Right hindlimb (tissue), 1 donor: ENCODE data around the gene ZFHX3.

Experiments
- DNase-seq: peaks from one replicate; pipeline ENCODE4 v3.0.0-alpha.2; 2018

The ZFHX3 gene

DNA sequence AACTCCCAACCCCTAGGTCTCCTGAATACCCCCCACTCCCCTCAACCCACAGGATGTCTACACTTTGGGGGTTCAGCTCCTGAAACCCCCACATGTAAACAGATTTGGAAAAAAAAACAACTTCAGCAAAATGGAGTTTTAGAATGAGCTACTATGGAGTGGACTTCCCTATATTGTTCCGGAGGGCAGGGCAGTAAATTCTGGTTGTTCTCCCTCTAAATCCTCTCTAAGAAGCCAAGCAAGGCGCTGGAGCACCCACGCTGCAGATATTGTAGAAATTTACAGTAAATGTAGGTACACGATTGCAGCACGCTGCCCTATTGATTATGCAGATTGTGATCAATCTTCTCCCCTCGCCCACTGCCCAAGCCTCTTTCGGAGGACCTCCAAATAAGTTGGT, 8.5 kb upstream of the ZFHX3 start:
- DNase-seq, result peak; percentile 20

DNA sequence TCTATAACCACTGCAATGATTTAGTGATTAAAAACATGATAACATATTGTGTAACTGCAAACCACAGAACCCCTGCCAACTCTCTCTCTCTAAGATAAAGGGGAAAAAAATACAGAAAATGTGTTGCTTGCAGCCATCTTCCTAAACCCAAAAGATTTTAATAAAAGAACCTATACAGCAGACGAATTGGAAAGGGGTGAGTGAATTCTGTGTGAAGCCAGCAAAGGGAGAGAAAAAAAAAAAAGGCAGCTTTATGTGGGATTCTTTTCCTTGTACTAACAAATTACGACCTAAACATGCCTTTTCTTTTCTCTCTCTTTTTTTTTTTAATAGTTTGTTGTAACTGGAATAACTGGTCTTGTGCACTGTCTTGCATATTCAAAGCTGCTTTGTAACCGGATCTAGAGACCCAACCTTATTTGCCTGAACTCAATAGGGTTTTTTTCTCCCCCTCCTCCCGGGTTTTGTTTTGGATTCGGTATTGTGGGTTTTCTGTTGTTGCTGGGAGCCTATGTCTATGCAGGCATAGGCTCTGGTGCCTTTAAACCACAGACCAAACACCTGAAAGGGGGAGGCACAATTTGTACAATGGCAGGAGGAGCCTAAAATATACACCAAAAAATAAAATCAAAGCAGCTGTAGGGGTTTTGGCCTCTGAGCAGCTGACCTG, 7.0 kb upstream of the ZFHX3 start:
- DNase-seq, result peak; percentile 37

DNA sequence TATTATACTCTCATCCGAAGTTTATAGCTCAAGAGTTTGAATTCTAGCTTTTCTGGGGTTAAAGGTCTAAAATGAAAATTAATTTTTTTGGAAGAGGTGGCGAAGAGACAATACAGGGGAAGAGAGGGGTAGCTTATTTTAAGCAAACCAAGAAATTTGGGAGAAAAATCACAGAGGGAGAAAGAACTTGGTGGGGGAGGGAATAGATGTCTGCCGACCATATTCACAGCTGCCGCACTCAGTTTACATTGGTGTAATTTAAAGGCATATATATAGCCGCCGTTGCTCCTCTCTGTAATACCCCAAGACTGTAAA, 6.5 kb upstream of the ZFHX3 start:
- DNase-seq, result peak; percentile 12

DNA sequence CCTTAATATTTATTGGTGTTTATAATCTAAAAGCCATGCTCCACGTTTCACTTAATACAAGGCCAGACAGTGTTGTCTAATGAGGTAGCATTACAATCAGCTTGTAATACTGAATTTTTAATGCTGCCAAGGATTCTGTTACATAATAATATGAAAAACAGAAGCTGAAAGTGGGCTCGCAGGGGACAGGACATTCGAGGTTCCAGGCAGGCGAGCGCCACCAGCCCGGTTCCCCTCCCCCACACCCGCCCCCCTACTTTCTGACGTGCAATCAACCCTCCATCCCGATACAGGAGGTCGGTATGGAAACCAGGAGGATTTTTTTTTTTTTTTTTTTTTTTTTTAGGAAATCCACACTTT, 6.2 kb upstream of the ZFHX3 start:
- DNase-seq, result peak; percentile 54

DNA sequence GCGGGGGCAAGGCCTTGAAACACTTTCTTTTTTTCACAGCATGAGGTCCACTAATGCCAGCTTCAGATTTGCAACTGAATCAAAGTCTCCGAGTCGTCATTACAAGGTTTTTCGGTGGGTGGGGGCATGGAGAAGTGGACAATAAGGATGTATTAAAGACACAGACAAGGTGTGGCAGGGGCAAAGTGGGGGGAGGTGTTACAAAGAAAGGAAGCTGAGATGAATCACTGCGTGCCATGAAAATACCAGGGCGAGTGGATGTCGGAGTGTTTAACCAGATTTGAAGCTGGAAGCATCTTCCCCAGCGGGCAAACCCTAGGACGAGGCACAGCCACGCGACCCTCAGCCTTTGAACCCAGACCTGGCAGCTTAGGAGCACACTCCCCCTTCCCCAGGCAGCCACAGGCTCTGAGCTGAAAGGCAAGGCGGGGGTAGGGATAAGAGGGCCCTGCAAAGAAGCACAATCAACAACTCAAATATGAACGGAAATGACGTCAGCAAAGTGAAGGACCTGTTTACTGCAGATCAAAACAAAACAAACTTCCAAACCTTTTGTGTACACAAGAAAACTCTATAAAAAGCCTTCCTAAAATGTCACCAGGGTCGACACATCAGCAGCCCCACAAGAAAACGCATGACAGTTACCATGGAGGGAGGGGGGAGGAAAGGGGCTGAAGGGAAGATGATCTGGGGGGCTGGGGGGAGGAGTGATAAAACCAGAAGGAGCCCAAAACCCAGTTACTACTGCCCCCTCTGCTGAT, 5.6 kb upstream of the ZFHX3 start:
- DNase-seq, result peak; percentile 52

DNA sequence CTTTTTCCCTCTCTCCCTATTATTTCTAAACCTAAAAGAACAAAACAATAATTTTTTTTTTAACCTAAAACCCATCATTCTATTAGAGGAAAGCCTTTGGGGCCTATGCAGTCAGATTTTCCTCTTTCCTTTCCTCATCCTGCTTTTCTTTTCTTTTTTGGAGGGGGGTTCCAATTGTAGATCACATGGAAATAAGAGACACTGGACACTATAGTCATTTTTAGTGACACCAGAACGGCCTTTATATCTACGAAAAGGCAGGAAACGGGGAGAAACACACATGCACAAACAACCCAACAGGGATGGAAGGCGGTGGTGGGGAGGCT, 5.1 kb upstream of the ZFHX3 start:
- no peak for DNase-seq

DNA sequence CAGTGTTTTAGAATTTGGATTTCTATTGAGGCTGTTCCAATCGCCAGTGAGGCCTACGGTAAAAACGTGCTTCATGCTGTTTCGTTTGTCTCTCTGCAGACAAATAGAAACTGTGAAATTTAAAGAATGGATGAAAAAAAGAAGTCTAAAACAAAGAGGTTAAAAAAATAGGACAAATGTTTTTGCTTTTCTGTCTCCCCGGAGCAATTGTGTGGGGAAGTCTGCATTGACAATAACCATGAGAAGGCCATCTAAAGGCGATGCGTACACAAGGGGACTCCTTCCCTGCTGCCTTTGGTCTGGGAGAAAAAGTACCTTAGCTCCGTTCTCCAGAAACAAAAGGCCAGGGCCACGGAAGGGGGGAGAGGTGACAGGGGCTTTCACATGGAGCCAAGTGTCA, 4.6 kb upstream of the ZFHX3 start:
- DNase-seq, result peak; percentile 39

DNA sequence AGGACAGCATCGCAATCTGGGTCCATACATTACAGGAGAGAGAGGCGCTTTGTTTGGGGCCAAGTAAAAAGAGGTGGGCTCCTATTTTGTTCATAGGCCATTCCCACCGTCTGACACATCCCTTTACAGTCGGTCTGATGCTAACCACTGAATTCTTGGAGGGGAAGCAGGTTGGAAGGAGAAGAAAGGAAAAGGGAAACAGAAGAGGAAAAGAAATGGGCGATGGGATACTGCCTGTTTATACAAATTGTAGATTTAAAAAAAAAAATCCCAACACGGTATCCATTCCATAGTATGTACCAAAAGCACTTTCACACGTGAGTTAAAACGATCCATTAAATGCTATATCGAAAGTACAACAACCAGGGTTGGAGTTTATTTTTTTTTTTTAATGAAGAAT, 4.0 kb upstream of the ZFHX3 start:
- DNase-seq, result peak; percentile 24

DNA sequence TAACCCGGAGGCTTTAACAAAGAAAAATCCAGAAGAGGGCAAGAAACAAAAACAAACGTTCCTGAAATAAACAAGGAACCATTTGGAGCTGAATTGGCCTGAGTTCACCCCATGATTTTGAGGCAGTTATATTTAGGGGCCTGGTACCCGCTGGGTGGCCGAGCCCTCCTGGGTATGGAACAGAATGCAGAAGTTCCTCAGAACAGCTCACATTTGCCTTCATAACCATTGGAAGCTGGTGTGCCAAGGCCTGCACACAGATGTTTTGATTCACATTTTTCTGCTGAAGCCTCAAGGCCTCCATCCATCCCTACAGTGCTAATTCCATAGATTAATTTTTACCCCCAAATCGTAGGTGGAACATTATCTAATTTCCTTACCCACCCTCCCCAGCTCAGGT, 3.3 kb upstream of the ZFHX3 start:
- peak; percentile 28 for DNase-seq

DNA sequence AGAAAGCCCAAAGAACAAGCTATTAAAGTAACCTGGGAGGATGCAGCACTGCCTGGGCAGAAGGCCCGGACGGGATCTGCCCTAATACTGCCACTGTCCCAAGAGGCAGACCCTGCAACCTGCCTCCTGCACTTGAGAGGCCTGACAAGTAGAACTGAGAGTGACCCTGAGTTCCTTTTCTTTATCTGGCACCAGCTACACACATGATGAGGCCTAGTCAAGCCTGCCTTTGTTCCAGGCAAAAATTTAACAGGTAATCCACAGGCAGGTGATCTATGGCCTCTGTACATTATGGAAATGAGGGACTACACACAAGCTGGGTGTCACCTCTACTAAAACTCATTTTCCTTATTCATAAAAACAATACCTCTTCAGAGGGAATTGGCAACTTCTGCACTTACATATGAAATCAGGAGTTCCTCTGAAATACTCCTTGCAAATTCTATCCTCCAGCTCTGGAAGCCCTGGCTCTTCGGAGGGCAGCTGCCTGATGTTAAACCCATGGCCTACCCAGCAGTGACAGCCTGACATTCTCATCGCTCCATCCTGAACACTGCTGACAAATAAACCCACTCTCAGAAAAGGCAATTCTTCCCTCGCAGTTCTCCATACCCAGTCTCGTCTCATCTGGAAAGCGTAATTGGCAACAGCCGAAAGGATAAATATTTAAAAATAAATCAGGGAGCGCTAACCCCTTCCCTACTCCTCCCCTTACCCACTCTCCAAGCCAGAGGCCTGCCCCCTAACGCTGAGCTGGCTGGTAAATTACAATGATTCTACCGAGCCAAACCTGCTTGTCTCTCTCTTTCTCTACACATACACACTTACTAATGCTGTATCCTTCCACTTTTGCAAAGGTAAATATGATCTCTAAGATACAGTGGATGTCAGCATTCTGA, 2.5 kb upstream of the ZFHX3 start:
- no peak for DNase-seq

DNA sequence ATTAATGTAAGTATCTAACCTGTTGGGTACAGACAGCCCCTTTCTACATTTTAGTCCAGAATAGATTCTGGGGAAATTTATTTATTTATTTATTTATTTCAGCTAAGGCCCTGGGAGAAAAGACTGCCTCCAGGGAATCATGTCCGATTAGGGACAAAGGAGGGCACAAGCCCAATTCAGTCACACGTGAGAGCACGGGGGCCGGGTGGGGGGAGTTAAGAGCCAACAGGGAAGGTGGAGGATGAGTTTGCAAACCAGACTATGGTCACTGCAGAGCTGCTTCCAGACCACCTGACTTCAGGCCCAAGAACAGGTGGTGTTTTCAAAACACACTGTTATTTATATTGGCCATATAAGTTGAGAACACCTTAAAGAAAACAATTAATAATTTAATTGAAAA, 1.6 kb upstream of the ZFHX3 start:
- no peak for DNase-seq

DNA sequence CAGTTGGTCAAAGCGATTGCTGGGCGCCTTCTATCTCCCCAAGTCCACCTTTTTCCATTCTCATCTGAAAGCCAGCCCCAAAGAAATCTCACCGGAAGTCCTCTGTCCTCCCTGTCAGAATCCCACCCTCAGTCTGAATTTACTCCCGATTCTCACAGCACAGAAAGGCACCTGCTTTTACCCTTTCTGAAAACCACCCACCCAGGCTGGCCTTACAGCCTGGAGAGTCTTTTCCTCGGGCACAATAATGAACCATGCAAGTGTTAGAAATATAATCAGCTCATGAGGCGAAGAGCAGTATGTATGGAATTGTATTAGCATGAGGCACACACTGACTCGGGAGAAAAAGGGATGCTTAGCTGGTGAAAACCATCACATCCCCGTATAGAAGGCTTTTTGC, 1.2 kb upstream of the ZFHX3 start:
- no peak for DNase-seq

DNA sequence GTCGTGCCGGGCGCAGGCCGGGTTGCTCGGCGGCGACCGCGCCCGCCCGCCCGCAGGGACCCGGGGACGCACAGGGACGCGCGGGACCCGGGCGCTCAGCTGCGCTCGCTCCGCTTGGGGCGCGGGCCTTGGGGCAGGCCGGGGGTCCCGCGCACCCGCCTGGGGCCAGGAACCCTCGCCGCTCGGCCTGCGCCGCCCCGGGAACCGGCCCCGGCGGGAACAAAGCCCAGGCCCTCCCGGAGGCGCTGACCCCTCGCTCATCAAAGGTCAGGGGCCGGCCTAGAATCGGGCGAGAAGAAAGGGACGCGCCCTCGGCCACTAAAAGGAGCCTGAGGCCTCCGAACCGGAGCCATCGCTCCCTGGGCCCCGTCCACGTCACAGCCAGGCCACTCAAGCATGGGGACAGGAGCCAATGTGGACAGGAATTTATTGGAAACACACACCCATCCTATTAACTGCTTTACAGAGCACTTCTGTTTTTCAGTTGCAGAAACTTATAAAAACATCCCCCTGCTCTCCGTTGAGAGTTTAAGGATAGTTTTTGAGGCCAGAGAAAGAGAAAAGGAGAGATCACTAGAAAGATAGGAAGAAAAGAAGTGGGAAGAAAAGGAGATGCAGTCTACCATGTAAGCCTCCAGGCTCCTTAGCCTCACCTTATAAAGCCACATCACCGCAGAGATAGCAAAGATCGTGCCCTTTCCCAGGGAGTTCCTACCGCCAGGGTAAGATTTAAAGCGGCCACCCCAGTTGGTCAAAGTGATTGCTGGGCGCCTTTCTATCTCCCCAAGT, 558 bp upstream of the ZFHX3 start:
- peak; percentile 64 for DNase-seq

DNA sequence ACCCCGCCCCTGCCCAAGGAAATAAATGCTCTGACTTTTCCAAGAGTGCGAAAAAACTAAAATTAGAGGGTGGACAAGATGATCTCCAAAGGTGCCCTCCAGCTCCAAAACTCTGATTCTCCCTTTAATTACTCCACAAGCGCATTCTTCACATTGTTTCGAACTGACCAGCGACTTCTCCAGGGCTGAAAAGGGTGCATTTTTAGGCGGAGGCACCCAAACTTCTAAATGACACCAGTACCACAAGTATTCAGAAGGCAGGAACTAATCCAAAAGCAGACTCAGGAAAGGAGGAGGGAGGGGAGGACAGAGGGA, 750 bp downstream of the ZFHX3 start:
- DNase-seq, result no peak

DNA sequence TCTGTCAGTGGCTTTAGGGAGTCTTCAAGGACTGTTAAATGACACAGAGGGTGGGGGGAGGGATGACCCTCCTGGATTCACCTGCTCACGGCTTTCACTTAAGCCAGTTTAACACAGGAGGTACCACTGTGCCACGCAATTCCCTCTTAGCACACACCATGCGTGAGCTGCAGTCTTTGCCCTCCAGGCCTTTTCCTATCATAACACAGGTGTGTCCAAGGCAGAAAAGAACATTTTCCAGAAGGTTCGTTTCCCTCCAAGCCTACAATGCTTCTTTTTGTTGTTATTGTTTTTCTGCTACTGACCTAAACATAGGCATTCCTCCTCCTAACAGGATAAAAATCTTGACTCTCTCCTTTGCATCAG, 1.1 kb downstream of the ZFHX3 start:
- no peak for DNase-seq

DNA sequence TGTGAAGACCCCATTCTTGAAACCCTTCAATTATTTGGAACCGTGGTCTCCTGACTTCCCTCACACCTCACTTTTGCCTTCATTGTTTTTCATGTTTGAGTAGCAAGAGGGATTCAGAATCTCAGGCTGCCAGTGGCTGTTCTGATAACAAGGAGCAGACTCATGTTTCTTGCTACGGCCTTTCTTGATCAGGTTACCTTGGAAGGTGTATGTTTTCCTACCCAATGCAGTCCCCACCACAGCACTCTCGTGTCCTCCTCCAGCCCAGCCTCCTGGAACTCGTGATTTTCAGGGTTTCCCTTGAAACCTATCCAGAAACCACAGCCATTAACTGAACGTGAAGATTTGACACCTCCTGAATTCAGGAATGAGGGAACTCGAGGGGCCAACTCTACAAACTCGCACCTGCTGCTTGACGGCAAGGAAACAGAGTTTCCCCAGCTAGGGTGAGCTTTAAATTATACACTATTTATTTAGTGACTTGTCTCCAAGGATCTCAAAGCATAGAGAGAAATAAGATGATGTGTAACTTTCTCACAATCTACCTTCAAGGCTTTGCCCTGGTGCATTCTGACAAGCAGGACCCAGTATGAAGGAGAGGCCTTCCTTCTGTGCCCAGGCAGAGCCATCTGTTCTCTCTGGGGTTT, 1.6 kb downstream of the ZFHX3 start:
- no peak for DNase-seq

DNA sequence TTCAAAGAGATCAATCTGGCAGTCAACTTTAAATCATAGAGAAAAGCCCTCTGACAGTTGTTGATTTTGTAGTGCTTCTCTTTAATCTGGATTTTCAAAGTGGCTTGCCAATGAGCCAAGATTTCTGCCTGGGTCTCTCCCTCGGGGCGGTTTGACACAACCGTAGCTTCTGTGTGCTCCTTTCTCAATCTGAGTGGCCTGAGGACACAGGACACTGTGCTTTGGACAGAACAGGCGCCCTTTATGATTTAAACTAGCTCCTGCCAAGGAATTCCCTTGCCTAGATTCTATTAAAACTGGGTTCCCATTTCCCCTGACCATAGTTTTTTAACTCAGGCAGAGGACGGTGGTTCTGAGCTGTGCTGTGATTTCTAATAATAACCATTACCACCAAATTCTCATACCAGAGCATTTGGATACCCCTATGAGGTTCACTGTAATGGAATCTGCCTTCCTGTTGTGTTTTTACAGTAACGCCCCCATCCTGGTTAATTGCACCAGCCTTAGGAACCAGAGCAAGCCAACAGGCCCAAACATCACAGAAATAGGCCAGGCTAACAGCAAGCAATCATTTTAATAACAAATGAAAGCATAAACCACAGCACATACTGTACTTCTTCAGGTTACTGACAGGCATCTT, 4.0 kb downstream of the ZFHX3 start:
- DNase-seq, result no peak

DNA sequence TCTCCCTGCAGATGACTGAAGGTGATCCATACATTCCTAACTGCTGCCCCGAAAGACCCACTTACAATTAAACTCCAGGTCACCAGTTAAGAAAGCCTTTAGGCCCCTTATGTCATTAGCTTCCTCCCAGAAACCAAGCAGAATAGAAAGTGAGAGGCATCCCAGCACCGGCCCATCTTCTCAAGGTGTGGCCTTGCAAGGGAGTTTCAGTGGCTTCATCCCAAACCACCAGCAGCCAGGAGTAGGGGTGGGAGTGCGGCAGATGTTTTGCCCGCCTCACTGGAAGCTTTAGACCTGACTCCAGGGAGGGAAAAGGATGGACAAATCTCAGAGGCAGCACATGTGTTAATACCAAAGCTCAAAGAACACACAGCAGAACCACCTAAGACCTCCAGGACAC, 5.1 kb downstream of the ZFHX3 start:
- no peak for DNase-seq

DNA sequence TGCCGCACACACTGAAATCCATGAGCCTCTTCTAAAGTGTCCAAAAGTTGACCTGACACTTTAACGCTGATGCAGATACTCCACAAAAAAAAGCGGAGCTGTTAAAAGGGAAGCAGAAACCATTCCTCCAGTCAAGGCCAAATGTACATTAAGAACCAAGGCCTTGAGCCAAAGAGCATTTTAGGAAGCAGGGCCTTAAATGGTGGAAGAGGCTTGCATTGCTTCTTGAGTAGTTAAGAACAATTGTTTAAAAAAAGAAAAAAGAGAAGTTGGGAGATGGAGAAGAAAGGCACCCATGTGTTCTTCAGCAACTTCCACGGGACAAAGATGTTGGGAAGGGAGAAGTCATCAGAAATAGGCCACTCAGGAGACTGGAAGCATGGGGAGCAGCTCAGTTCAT, 6.3 kb downstream of the ZFHX3 start:
- no peak for DNase-seq

DNA sequence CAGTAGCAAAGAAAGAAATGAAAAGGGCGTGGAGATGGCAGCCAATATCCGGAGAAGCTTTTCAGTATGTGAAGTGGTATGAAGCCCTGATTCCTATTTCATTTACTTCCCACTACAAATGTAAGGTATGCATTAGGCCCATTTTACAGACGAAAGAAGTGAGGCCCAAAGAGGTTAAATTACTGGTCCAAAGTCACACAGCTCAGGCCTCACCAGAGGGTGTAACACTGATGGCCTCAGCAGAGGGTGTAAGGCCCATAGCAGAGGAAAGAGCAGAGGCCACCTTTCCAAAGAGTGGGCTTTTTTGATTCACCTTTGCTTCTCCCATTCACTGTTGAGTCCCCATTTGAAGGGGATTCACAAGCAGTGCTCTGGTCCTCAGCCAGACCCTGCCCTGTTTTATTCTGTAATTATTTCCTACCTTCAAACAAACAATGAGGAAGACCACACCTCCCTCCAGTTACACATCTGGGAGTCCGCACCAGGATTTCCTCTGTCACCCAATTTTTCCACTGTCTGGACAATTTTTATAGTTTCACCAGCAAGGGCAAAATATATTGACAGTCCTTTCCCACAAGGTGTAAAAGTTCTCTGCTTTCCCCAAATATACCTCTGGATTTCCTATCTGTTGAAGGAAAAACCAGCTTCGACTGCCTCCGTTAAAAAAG, 7.1 kb downstream of the ZFHX3 start:
- DNase-seq, result no peak

DNA sequence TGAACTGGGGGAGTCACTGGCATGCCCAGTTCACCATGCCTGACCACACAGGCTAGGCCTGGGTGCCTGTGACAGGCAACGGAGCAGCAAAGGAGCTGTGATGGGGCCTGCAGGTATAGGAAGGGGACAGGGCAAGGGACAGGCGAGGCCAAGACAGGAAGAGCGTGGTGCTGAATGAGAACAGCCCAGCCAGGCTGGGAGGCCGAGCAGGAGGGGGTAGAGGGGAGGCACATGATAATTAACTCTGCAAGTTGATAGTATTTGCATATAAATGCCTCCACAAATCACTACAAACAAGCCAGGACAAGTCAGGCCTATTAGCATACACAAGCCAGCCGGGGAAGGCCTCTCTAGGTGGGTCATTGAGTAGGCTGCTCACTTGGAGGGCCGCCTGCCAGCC, 7.8 kb downstream of the ZFHX3 start:
- DNase-seq, result no peak
